Activated T-helper 1 cell treated with anti-CD3 and anti-CD28 coated beads, Interleukin-12 subunit alpha, Interleukin-12 subunit beta, Interleukin-2, Interleukin-4 antibody, amounts not matched to agents 30 ng/mL and 10 ng/mL and 1 ng/mL, durations not matched to agents 14 hours and 24 hours and 36 hours (primary cell): ENCODE data around the gene ZNF205. TPM values are rescaled to one million over a fixed set of nuclear protein-coding genes. Genes with fewer than 3 reads are reported as not detected.

Source experiments
- DNase-seq: peaks from one replicate; pipeline ENCODE4 v3.0.0; 2021; ENCODE audit warnings: low spot score
- H3K27ac Mint-ChIP-seq: one replicate; pipeline ENCODE4 v1.8.0; 2021; ENCODE audit warnings: mild to moderate bottlenecking, mixed read lengths
- H3K27me3 Mint-ChIP-seq: one replicate; pipeline ENCODE4 v1.8.0; 2022; ENCODE audit warnings: mild to moderate bottlenecking, moderate library complexity, mixed read lengths; ENCODE audit not compliant: insufficient read depth
- H3K36me3 Mint-ChIP-seq: one replicate; pipeline ENCODE4 v1.8.0; 2021; ENCODE audit warnings: low read depth, mixed read lengths
- H3K4me1 Mint-ChIP-seq: one replicate; pipeline ENCODE4 v1.8.0; 2021; ENCODE audit warnings: low read depth, mixed read lengths
- H3K4me3 Mint-ChIP-seq: one replicate; pipeline ENCODE4 v1.8.0; 2021; ENCODE audit warnings: mild to moderate bottlenecking, moderate library complexity, mixed read lengths
- H3K9me3 Mint-ChIP-seq: one replicate; pipeline ENCODE4 v1.8.0; 2021; ENCODE audit warnings: mixed read lengths
- intact Hi-C: fragments of 100-400 bp; cut with micrococcal nuclease; formaldehyde crosslinking; loops from one replicate; pipeline ENCODE4 v1.15.1; 2024
- total RNA-seq: library from RNA; stranded (reverse); gene quantifications from 2 replicates; pipeline ENCODE4 v1.2.3, GENCODE V29; 2022

The ZNF205 gene
- total RNA-seq, 1 donor from 2014 or later: 0.39 TPM

DNA sequence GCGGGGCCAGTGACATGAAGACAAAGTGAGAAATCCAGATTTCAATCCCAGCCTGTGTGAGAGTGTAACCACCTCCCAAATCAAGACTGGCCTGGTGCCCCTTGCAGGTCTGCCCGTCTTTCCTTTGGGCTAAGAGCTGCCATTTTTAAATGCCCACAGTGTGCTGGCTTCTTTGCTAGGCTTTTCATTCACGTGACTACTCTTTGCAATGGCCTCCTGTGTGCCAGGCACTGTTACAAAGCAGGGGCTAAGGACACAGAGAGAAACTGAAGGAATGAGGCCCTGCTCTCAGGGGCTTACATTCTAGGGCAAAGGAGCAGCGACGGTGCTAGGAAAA is 13.0 kb upstream of the ZNF205 start:
- no peaks in the 10 kb centered on the region for H3K27me3 Mint-ChIP-seq
- no peak overlapping the region for H3K27ac Mint-ChIP-seq
- intact Hi-C loops: no loop called here
- H3K9me3 Mint-ChIP-seq: no peaks in the 10 kb centered on the region
- H3K36me3 Mint-ChIP-seq: no peaks in the 10 kb centered on the region
- DNase-seq: no peak
- peak overlapping the region; percentile 39 for H3K4me3 Mint-ChIP-seq
- peaks cover 38% of the 10 kb centered on the region for H3K4me1 Mint-ChIP-seq

DNA sequence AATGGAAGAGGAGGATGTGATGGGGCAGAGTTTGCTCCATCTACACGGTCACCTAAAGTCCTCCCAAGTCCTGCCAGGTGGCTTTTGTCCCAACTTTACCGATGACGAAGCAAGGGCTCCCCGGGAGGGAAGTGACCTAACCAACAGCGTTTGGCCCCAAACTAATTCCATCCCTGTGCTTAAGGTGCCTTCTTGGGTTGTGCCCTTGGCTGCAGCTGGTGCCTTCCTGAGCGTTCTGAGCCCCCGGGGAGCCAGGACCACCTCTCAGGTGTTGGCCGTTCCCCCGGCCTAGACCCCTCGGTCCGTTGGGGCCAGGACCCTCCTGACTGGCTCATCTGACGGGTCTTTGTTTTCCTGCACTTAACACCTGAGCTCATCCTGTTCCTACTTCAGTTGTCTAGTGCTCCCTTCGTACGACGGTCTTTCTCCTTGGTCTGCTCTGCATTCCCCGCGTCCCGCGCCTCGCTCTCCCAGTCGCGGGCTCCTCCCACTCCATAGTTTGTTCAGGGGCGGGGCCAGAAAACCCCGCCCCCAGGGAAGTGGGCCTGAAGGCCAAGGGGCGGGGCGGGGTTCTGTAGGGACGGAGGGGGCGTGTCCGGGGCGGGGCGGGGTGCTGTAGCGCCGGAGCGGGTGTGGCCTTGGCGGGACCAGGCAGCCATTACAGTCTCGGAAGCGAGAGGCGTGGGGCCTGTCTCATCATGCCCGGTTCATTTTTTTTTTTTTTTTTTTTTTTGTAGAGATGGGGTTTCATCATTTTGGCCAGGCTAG is 12.5 kb upstream of the ZNF205 start:
- no peaks in the 10 kb centered on the region for H3K9me3 Mint-ChIP-seq
- H3K27ac Mint-ChIP-seq: peak overlapping the region; percentile 78
- H3K4me3 Mint-ChIP-seq: peak overlapping the region; percentile 69
- H3K4me1 Mint-ChIP-seq: peaks cover 32% of the 10 kb centered on the region
- H3K36me3 Mint-ChIP-seq: no peaks in the 10 kb centered on the region
- no peaks in the 10 kb centered on the region for H3K27me3 Mint-ChIP-seq
- peak; percentile 87 for DNase-seq
- intact Hi-C loops: loop anchor here (1.0 to 10.0 kb wide), 10 partner anchors 24 to 1155 kb away; partner anchors contain the start of genes MSRB1 and THOC6

GRCh38 chr16:3101018-3101840 is 11.2 kb upstream of the ZNF205 start:
- Mint-ChIP-seq H3K27me3 (no peaks in the 10 kb centered on the region), H3K36me3 (no peaks in the 10 kb centered on the region), H3K9me3 (no peaks in the 10 kb centered on the region), H3K27ac (peak overlapping the region; percentile 84), H3K4me1 (peaks cover 31% of the 10 kb centered on the region), H3K4me3 (peak overlapping the region; percentile 82)
- intact Hi-C loops: loop anchor here (2.0 to 10.0 kb wide), 5 partner anchors 26 to 1156 kb away; partner anchors contain the start of gene MSRB1
- DNase-seq: peak; percentile 41

DNA sequence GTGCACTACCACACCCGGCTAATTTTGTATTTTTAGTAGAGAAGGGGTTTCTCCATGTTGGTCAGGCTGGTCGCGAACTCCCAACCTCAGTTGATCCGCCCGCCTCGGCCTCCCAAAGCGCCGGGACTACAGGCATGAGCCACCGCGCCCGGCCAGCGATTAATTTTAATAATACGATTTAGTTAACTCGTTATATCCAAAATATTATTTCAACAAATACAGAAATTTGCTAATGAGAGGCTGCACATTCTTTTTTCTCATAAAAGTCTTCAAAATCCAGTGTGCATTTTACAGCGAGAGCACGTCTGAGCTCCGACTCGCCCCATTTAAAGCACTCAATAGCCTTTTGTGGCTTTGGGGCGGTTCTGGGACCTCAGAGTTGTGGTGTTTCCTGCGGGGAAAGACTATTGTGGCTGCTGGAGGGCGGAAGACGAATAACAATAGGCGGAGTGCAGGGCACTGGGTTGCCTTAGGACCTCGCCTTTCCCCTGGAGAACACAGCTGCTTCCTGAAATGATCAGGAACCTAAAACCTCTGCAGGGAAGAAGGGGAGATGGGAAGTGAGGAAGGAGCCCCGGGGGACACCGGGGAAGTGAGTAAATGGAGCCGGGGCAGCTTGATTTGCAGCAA is 10.4 kb upstream of the ZNF205 start:
- Mint-ChIP-seq H3K4me3 (peak overlapping the region; percentile 82), H3K36me3 (no peaks in the 10 kb centered on the region), H3K27me3 (no peaks in the 10 kb centered on the region), H3K4me1 (peaks cover 31% of the 10 kb centered on the region), H3K9me3 (no peaks in the 10 kb centered on the region), H3K27ac (peak overlapping the region; percentile 51)
- no peak for DNase-seq
- intact Hi-C loops: loop anchor here (2.0 to 10.0 kb wide), 5 partner anchors 27 to 1157 kb away; partner anchors contain the start of gene MSRB1

GRCh38 chr16:3106205-3106928 is 6.0 kb upstream of the ZNF205 start:
- Mint-ChIP-seq H3K27ac (peak overlapping the region; percentile 95), H3K27me3 (no peaks in the 10 kb centered on the region), H3K4me3 (peak overlapping the region; percentile 85), H3K36me3 (no peaks in the 10 kb centered on the region), H3K9me3 (no peaks in the 10 kb centered on the region), H3K4me1 (peaks cover 22% of the 10 kb centered on the region)
- intact Hi-C loops: loop anchor here (1.0 to 10.0 kb wide), 7 partner anchors 18 to 1162 kb away; partner anchors contain the start of gene MSRB1
- DNase-seq: peak; percentile 88

- H3K27me3 Mint-ChIP-seq: peaks cover 15% of the 10 kb centered on the region
- no peaks in the 10 kb centered on the region for H3K36me3 Mint-ChIP-seq
- no peak overlapping the region for H3K27ac Mint-ChIP-seq
- H3K4me1 Mint-ChIP-seq: no peaks in the 10 kb centered on the region
- H3K4me3 Mint-ChIP-seq: no peak overlapping the region
- intact Hi-C loops: no loop called here
- H3K9me3 Mint-ChIP-seq: no peaks in the 10 kb centered on the region
- no peak for DNase-seq
Measured at GRCh38 chr16:3112881-3113574, 642 bp downstream of the ZNF205 start.

- H3K9me3 Mint-ChIP-seq: no peaks in the 10 kb centered on the region
- no peak overlapping the region for H3K4me3 Mint-ChIP-seq
- H3K27me3 Mint-ChIP-seq: peaks cover 15% of the 10 kb centered on the region
- no peak for DNase-seq
- no peaks in the 10 kb centered on the region for H3K36me3 Mint-ChIP-seq
- no peak overlapping the region for H3K27ac Mint-ChIP-seq
- intact Hi-C loops: no loop called here
- no peaks in the 10 kb centered on the region for H3K4me1 Mint-ChIP-seq
Measured at GRCh38 chr16:3113765-3114479, 1.5 kb downstream of the ZNF205 start.

DNA sequence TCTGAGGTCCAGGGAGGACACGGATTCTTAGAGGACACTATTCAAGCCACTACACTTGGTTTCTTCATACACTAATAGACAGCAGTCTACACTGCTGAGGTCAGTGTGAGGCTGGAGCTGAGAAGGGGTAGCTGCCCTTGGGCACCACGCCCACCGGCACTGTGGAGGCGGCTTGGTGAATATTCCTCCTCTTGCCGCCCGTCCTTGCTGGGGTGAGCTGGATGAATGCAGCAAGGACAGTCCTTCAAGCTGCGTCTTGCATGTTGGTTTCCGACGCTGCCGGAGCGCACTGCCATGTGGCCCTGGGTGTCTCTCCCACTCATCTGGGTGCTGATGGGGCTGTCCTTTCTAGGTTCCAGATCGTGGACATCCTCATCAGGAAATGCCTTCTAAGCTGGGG is 2.6 kb downstream of the ZNF205 start:
- intact Hi-C loops: no loop called here
- DNase-seq: no peak
- H3K36me3 Mint-ChIP-seq: no peaks in the 10 kb centered on the region
- no peaks in the 10 kb centered on the region for H3K4me1 Mint-ChIP-seq
- H3K27me3 Mint-ChIP-seq: peaks cover 15% of the 10 kb centered on the region
- no peak overlapping the region for H3K27ac Mint-ChIP-seq
- H3K4me3 Mint-ChIP-seq: no peak overlapping the region
- H3K9me3 Mint-ChIP-seq: no peaks in the 10 kb centered on the region

GRCh38 chr16:3115561-3115960 is 3.2 kb downstream of the ZNF205 start:
- DNase-seq: no peak
- Mint-ChIP-seq H3K4me3 (no peak overlapping the region), H3K36me3 (no peaks in the 10 kb centered on the region), H3K27ac (no peak overlapping the region), H3K27me3 (peaks cover 15% of the 10 kb centered on the region), H3K4me1 (no peaks in the 10 kb centered on the region), H3K9me3 (no peaks in the 10 kb centered on the region)
- intact Hi-C loops: no loop called here

DNA sequence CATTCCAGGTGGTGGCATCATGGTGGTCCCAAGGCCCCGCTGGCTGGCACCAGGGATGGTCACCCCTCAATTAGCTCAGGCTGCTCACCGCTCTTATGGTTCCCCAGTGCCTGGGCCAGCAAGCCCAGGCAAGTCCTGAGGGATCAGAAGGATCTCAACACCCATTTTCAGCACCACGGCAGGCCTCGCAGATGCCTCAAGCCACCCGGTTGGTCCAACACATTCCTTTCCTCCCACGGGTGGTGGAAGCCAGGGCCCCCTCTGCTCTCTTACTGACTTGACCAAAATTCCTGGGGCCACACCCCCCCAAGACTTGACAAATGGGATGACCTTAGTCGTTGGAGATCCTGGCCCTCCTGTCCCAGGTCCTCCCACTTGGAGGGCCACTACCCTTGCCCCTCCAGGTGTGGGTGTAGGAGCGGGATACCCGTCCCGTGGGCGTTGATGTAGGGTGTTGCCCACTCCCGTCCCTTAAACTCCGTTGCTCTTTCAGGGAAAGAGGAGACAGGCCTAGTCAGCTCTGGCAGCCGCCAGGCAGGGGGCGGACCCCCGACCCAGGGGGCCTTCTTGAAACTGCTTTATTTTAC is 5.9 kb downstream of the ZNF205 start:
- intact Hi-C loops: no loop called here
- H3K4me1 Mint-ChIP-seq: peaks cover under 1% of the 10 kb centered on the region
- peaks cover 5% of the 10 kb centered on the region for H3K27me3 Mint-ChIP-seq
- no peak for DNase-seq
- H3K4me3 Mint-ChIP-seq: no peak overlapping the region
- H3K9me3 Mint-ChIP-seq: no peaks in the 10 kb centered on the region
- H3K27ac Mint-ChIP-seq: no peak overlapping the region
- no peaks in the 10 kb centered on the region for H3K36me3 Mint-ChIP-seq

GRCh38 chr16:3118846-3119245 is 6.5 kb downstream of the ZNF205 start:
- Mint-ChIP-seq H3K27me3 (peaks cover 3% of the 10 kb centered on the region), H3K36me3 (no peaks in the 10 kb centered on the region), H3K27ac (no peak overlapping the region), H3K9me3 (no peaks in the 10 kb centered on the region), H3K4me3 (no peak overlapping the region), H3K4me1 (peaks cover 6% of the 10 kb centered on the region)
- no peak for DNase-seq
- intact Hi-C loops: no loop called here
